GM19099 (cell line): ENCODE measurements around the gene ZNF593.

Experiments used
- POLR2A ChIP-seq: IDR thresholded peaks from 3 replicates; pipeline ENCODE4 v1.6.1; 2011; ENCODE audit warnings: low read depth; ENCODE audit not compliant: insufficient read length; ENCODE audit errors: extremely low read depth

Gene ZNF593

DNA sequence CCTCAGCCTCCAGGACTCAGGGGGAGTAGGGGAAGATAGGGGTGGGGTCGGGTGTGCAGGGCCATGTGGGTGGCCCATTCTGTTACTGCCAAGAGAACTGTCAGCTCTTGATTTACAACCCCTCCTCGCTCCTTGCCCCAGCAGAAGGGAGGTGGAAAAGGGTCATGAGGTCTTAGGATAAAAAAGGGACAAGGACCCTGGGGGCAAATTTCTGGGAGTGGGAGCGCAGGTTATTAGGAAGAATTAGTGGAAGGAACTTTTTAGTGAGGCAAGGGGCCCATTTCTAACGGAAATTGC lies 10.0 kb upstream of the ZNF593 start:
- TF ChIP-seq POLR2A: no peak

GRCh38 chr1:26160527-26161414 lies 8.9 kb upstream of the ZNF593 start:
- no peak for TF ChIP-seq POLR2A

GRCh38 chr1:26161415-26162219 lies 8.1 kb upstream of the ZNF593 start:
- no peak for TF ChIP-seq POLR2A

DNA sequence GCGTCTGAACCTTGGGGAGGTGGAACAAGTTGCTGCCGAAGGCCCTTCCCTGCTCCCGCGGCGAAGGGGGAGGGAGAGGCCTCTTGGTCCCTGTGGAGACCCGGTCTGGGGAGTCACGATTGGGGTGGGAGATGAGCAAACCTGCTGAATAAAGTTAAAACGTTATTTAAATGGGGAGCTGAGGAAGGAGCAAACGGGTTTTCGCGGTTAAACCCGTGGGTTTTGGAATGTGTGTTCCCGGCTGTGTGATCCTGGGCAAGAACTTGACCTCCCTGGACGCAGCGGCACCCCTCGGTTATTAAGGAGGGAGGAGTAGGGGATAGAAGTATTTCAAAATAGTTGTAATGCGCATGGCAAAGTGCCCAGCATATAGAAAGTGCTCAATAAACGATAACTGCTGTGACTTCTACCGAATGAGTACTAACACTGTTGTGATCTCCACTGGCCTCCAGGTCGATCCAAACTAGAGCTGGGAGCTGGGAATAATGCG lies 7.4 kb upstream of the ZNF593 start:
- no peak for TF ChIP-seq POLR2A

GRCh38 chr1:26163684-26164035 lies 6.0 kb upstream of the ZNF593 start:
- TF ChIP-seq POLR2A: no peak

DNA sequence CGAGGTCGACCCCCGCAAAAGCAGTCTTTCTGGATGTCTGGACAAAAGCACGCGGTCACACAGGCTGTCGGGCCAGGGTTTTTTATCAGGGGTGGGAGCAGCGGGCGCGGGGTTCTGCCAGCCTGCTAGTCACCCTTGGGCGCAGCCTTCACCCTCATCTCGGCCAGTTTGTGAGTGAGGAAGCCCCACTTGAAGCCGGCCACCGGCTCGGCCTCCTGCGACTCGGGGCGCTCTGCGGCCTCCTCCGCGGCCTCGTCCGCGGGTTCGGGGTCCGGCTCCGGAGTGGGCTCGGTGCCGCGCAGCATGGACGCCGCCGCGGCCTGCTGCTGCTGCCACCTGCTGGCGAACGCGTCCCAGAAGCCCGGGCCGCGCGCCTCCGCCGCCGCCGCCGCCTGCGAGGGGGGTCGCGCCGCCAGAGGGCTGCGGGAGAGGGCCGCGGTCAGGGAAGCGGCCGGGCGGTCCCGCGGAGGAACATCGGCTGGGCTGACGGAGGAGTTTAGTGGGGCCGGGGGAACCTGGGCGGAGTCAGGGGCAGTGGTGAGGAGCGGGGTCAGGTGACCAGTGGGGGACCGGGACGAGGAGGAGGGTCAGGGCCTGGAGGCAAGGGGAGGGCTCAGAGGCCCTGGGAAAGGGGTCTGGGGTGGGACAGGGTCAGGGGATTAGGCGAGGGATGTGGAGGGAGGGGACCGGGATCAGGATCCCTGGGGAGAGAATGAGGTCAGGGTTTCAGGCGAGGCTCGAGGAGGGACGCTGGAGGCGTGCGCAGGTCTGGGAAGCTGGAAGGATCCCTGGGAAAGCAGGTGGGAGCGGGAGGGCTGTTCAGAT lies 5.5 kb upstream of the ZNF593 start:
- no peak for TF ChIP-seq POLR2A

GRCh38 chr1:26164861-26165842 lies 4.6 kb upstream of the ZNF593 start:
- no peak for TF ChIP-seq POLR2A

GRCh38 chr1:26166719-26167281 lies 2.9 kb upstream of the ZNF593 start:
- no peak for TF ChIP-seq POLR2A

GRCh38 chr1:26168410-26169197 lies 1.1 kb upstream of the ZNF593 start, which contains the start of gene C1orf232:
C1orf232 (minus strand) TSS chr1:26168963; CDS start chr1:26168499, 464 bp downstream.
- TF ChIP-seq POLR2A: no peak

DNA sequence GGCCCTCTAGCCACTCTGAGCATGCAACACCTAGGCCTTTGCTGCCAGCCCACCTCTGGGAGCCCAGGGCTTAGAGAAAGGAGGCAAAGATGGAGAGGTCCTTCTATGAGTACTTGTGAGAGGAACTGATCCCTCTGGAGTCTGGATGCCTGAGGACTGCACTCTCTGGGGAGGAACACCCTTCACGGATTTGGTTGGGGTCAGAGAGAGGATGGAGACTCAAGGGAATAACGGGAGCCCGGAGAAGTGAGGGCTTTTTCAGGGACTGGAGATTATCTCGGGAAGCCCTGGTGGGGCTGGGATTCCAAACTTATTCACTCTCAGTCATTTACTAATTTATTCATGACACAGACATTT lies 532 bp upstream of the ZNF593 start:
- no peak for TF ChIP-seq POLR2A

DNA sequence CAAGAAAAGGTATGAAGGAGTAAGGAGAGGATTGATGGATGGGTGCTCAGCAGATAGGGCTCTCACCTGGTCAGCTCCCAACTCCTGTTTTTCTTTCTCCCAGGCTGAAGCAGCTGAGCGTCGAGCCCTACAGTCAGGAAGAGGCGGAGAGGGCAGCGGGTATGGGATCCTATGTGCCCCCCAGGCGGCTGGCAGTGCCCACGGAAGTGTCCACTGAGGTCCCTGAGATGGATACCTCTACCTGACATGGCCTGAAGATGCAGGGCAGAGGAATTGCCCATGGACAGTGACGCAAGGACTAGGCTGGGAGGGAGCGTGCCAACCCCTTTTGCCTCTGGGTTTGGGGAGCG lies 739 bp downstream of the ZNF593 start:
- no peak for TF ChIP-seq POLR2A

- no peak for TF ChIP-seq POLR2A
Measured at GRCh38 chr1:26171084-26172072, 1.7 kb downstream of the ZNF593 start, which contains the start of gene ZNF593OS. ZNF593OS (minus strand) TSS chr1:26171832; CDS start chr1:26171661, 171 bp downstream.

GRCh38 chr1:26175346-26175745 lies 5.6 kb downstream of the ZNF593 start:
- TF ChIP-seq POLR2A: no peak
